GM12874 (cell line): ENCODE data around the gene CNKSR3.

Source experiments
- TF ChIP-seq, protein P1 (sequence below): IDR thresholded peaks from 2 replicates; pipeline ENCODE4 v1.5.1; 2011; ENCODE audit warnings: low read depth, mild to moderate bottlenecking, control low read depth, low read length, moderate library complexity; ENCODE audit not compliant: insufficient read depth

CNKSR3 gene

DNA sequence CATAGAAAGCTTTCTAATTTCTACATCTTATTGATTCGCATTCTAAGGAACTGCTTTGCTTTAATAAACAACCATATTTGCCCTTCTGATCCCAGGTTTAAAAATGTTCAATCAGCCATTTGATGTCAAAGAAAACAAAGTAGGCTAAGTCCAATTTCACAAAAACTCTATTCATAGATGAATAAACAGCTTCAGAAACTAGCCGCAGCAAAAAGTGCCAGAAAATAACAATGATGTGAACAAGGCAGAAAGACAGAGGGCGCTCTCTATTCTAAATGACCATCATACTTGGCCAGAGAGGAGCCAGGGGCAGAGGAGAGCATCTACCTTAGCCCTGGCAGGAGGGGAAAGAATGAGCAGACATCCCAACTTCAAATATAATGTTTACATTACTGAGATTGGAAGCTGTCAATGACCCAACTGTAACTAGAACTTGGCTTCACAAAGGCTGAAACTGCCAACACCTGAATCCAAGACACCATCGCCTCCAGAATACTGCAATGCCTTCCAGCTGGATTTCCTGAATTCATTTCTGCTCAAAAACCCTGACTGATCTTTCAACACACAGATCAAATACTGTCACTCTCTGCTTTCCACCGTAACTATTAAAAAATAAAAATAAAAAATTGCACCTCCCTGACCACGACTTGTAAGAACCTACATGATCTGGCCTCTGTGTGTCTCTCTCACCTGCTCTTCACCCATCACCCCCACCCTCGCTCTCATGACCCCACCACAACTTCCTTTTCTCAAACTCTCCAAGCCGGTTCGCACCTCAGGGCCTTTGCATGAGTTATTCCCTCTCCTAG lies 9.5 kb downstream of the CNKSR3 start:
- TF ChIP-seq, protein P1, sequence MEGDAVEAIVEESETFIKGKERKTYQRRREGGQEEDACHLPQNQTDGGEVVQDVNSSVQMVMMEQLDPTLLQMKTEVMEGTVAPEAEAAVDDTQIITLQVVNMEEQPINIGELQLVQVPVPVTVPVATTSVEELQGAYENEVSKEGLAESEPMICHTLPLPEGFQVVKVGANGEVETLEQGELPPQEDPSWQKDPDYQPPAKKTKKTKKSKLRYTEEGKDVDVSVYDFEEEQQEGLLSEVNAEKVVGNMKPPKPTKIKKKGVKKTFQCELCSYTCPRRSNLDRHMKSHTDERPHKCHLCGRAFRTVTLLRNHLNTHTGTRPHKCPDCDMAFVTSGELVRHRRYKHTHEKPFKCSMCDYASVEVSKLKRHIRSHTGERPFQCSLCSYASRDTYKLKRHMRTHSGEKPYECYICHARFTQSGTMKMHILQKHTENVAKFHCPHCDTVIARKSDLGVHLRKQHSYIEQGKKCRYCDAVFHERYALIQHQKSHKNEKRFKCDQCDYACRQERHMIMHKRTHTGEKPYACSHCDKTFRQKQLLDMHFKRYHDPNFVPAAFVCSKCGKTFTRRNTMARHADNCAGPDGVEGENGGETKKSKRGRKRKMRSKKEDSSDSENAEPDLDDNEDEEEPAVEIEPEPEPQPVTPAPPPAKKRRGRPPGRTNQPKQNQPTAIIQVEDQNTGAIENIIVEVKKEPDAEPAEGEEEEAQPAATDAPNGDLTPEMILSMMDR = peak; percentile 26; the same call in 1 of the 2 replicates

DNA sequence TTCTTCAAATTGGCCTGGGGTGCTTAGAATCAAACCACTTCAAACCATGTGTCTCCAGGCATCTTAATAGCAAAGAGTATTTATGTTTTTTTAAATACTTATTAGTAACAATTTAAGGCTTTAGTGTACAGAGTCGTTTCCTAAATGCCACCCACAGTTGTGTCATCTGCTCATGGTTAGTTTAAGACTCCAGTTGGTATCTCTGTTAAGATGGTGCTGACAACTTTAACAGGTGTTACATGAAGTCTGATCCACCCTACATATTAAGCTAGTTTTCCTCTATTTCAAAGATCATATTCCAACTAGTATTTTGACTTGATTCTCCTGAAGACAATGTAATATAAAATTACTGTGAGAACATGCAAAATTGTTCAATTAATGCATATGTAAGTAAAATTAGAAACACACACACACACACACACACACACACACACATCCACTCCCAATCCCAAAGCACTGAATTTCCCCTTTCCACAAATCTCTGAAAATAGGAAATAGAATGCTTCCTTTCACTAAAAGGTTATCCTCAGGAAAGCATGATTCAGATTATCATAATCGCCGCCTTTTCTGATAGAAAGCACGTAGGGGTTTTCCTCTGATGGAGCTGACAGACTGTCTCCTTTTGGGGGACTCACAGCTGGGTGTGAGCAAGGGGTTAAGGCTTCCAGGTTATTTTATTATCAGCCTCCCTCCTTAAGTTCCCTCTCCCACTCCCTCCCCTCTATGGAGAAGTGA lies 10.5 kb downstream of the CNKSR3 start:
- TF ChIP-seq, protein P1 = no peak

DNA sequence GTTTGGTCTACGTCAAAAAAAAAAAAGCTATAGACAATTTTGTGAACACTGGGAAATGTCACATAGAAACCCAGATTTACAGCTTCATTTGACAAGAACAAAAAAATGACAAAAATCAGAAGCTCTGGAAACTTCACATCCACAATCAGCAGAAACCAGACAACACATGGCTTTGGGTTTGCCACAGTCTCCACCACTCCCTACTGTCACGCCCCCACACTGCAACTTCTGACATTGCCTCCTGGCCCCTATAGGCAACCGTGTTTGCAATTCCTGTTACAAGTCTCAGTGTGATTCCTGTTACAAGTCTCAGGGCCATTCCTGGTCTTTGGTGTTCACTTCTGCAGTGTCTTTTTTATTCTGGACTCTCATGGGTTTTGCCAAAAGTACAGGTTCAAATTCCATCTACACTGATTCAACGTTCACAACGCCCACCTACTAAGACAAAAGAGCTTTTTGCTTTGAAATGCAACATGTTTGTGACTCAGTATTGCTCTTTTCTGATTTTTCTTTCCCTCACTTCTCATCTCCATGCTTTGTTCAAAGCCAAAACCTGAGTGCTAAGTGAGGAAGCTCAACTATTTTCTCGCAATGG lies 12.0 kb downstream of the CNKSR3 start:
- TF ChIP-seq, protein P1 = no peak

DNA sequence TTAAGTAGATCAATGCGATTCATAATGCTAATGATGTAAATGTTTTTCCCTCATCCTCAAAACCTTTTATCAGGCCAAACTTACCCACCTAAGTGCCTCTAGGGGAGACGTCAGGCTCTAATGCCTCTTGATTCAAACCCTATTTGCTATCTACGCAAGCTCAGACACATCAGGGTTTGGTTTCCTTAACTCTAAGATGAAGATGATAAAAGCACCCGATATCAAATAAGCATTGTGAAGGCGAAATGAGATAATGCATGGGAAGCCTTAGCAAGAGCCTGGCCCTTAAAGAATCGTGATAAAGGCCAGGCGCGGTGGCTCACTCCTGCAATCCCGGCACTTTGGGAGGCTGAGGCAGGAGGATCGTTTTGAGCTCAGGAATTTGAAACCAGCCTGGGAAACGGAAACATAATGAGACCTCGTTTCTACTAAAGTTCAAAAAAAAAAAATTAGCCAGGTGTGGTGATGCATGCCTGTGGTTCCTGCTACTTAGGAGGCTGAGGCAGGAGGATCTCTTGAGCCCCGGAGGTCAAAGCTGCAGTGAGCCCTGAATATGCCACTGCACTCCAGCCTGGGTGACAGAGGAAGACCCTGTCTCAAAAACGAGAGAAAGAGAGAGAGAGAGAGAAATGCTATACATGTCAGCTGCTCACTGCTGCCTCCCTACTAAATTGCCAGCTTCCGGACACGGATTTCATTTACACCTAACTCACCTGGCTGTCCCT lies 13.5 kb downstream of the CNKSR3 start:
- TF ChIP-seq, protein P1 = no peak

DNA sequence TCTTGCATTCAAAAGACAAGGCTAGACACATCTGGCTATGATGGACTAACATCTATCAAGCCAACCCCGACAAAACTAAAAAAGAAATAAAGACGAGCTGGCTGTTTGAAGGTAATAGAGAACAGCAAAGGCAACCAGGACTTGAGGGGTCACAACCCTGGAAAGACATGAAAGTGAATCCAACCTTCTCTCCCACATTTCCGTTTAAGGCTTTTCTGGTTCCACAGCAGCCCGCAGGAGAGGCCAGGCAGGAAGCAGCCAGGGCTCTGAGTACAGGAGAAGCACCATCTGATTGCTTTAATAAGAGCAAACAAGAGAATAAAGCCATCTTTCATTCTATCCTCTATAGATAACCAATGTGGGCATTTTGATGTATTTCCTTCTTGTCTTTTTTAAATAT lies 14.3 kb downstream of the CNKSR3 start:
- TF ChIP-seq, protein P1 = no peak

DNA sequence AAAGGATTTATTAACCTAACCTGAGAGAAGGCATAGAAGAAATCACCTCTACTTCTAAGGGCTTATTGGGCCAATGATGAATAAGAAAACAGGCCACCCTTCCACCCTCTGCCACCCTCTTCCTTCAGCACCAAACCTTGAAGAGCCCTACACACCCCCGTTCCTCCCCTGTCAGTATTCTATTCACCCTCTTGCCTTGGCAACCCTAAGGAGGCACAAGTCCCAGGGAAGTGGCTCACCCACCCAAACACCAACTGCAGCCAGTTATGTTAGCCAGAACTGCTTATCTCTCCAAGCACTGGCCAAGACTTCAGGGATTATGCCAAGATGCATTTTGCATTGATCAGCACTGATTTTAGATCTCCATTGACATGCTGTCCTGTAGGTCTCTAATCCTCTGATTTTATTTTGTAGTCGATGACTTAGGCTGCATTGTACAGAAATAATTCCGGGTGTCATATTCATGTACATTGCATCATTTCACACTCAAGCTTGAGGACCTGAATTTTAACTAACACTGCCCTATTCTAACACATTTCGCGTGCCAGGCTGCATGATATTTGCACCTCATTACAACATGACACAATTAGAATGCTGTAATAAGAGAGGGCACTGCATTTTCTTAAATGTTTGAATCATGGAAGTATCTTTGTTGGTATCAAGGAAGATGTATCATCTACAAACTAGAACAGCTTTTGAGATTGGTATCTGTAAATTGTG lies 15.7 kb downstream of the CNKSR3 start:
- TF ChIP-seq, protein P1 = no peak
